Neural crest cell (in vitro differentiated cells): Measurements from ENCODE around the gene EPB41L3. TPM values are rescaled to one million over a fixed set of nuclear protein-coding genes. Genes with fewer than 3 reads are reported as not detected.

ENCODE experiments used
- total RNA-seq: library from RNA; stranded (reverse); gene quantifications from 2 replicates; pipeline ENCODE4 v1.2.1, GENCODE V29; 2021

The EPB41L3 gene
- total RNA-seq, 1 donor from 2014 or later, result 13.1 TPM

Other genes starting within 250 kb of the EPB41L3 start
- 21.9 and 22.4 TPM in 2 replicates for gene ZBTB14, start 248.3 kb downstream of the EPB41L3 start, total RNA-seq